T-helper 1 cell treated with Interleukin-12 subunit alpha and Interleukin-12 subunit beta and Interleukin-4 antibody, amounts not matched to agents 30 ng/mL and 1 ng/mL, for 36 hours (primary cell): ENCODE results near the gene CLDN11. TPM values are rescaled to one million over a fixed set of nuclear protein-coding genes. Genes with fewer than 3 reads are reported as not detected.

Experiments
- intact Hi-C: fragments of 100-400 bp; cut with micrococcal nuclease; formaldehyde crosslinking; loops from one replicate; pipeline ENCODE4 v1.15.1; 2024
- total RNA-seq: library from RNA; stranded (reverse); gene quantifications from 2 replicates; pipeline ENCODE4 v1.2.3, GENCODE V29; 2022

The CLDN11 gene
- total RNA-seq, 1 donor from 2014 or later = 0.10 TPM

- intact Hi-C loops = no loop called here
Measured at GRCh38 chr3:170469151-170470062, 50.7 kb downstream of the CLDN11 start.

GRCh38 chr3:170470063-170471016 is 51.7 kb downstream of the CLDN11 start:
- intact Hi-C loops = no loop called here

- intact Hi-C loops = no loop called here
Measured at GRCh38 chr3:170471149-170471548, 52.5 kb downstream of the CLDN11 start.

GRCh38 chr3:170473358-170473757 is 54.7 kb downstream of the CLDN11 start:
- intact Hi-C loops = no loop called here

- intact Hi-C loops = no loop called here
Measured at GRCh38 chr3:170475092-170475685, 56.5 kb downstream of the CLDN11 start.

GRCh38 chr3:170476291-170476690 is 57.6 kb downstream of the CLDN11 start:
- intact Hi-C loops = no loop called here

- intact Hi-C loops = no loop called here
Measured at GRCh38 chr3:170477395-170477794, 58.7 kb downstream of the CLDN11 start.

GRCh38 chr3:170480111-170480510 is 61.4 kb downstream of the CLDN11 start:
- intact Hi-C loops = no loop called here

GRCh38 chr3:170482199-170482598 is 63.5 kb downstream of the CLDN11 start:
- intact Hi-C loops = no loop called here

- intact Hi-C loops = no loop called here
Measured at GRCh38 chr3:170483485-170484262, 65.0 kb downstream of the CLDN11 start.

Other genes with a start within 250 kb of the CLDN11 start
- gene PHC3, start 237.1 kb upstream of the CLDN11 start, total RNA-seq = 80.5 and 81.5 TPM in 2 replicates
- gene PRKCI, start 196.4 kb upstream of the CLDN11 start, total RNA-seq = 15.9 and 18.5 TPM in 2 replicates
- gene SKIL, start 61.2 kb upstream of the CLDN11 start, total RNA-seq = 28.3 and 30.5 TPM in 2 replicates
- not detected in 2 replicates for gene SLC7A14, start 167.2 kb downstream of the CLDN11 start, total RNA-seq